Measurements from ENCODE around the gene LEPR. TPM values are rescaled to one million over a fixed set of nuclear protein-coding genes. Genes with fewer than 3 reads are reported as not detected.
A peak's percentile ranks its signal among the peaks of the same experiment; 100 is the strongest.

LEPR gene
- total and polyA plus RNA-seq, 2 donors (not counting 3 experiments of a cell fraction or from before 2014, with no cell fraction given) = 11.1 to 18.7 TPM

- no peak for TF ChIP-seq FOS (IDR thresholded peaks at IDR 0.05; ENCODE audit: borderline replicate concordance, insufficient read depth, low read length)
- no peak for TF ChIP-seq EZH2 (IDR thresholded peaks at IDR 0.05; ENCODE audit: borderline replicate concordance, low read depth, low read length, severe bottlenecking)
- intact Hi-C loops (cut with micrococcal nuclease) (loop anchor here (2.0 kb wide), 1 partner anchor 27 kb away; no protein-coding TSS in a partner anchor), dilution Hi-C loops (cut with MboI; ENCODE audit: extremely low pct_ligation_motif_present, low sequenced_read_pairs) (no loop called here)
- no peaks in the 10 kb centered on the region for H3K9me3 ChIP-seq (replicated peaks; ENCODE audit: control insufficient read depth, insufficient read depth, low read length)
- no TSS peak for BruUV-seq (replicated peaks)
- no peaks in the 10 kb centered on the region for H3K4me1 ChIP-seq (ENCODE audit: control insufficient read depth, extremely low read depth, insufficient read depth, low read length)
- H4K20me1 ChIP-seq (replicated peaks; ENCODE audit: control insufficient read depth, extremely low read depth, insufficient read depth, low read length) = no peaks in the 10 kb centered on the region
- no peak overlapping the region for H3K4me2 ChIP-seq (ENCODE audit: insufficient read depth, low read length)
- no peaks in the 10 kb centered on the region for H3K9me1 ChIP-seq (replicated peaks; ENCODE audit: control insufficient read depth, extremely low read depth, insufficient read depth, low read length)
- no peak overlapping the region for H3K27ac ChIP-seq (ENCODE audit: insufficient read depth, low read depth, low read length)
- H3K4me3 ChIP-seq (replicated peaks in 1 of 3; ENCODE audit: insufficient read depth in 1 of 3, low read depth in 1 of 3, low read length in 3 of 3) = no peak overlapping the region
- H3K9ac ChIP-seq (replicated peaks; ENCODE audit: extremely low read depth, insufficient read depth, low read length) = no peak overlapping the region
- FAIRE-seq (no peak), DNase-seq (ENCODE audit: low read depth, low spot score) (no peak)
- ChIA-PET POLR2A (no interaction called here), CTCF (interaction anchor here (1.1 to 3.6 kb wide), 9 partner anchors 9 to 230 kb away, joined by 4 to 46 read pairs (median 7); no protein-coding TSS in a partner anchor)
- H3K79me2 ChIP-seq (ENCODE audit: control insufficient read depth, insufficient read depth, low read length) = no peaks in the 10 kb centered on the region
- no peaks in the 10 kb centered on the region for H3K27me3 ChIP-seq (ENCODE audit: control insufficient read depth in 2 of 2, insufficient read depth in 2 of 2, low read length in 2 of 2)
- H2AFZ ChIP-seq (ENCODE audit: low read depth, low read length) = no peak overlapping the region
- H3K36me3 ChIP-seq (ENCODE audit: control insufficient read depth in 2 of 2, extremely low read depth in 1 of 2, insufficient read depth in 2 of 2, low read length in 2 of 2) = no peaks in the 10 kb centered on the region
These were observed 37.4 kb downstream of the LEPR start for GRCh38 chr1:65457868-65458267.

GRCh38 chr1:65458730-65459396 lies 38.4 kb downstream of the LEPR start:
- no peaks in the 10 kb centered on the region for H3K79me2 ChIP-seq (ENCODE audit: control insufficient read depth, insufficient read depth, low read length)
- H4K20me1 ChIP-seq (replicated peaks; ENCODE audit: control insufficient read depth, extremely low read depth, insufficient read depth, low read length) = no peaks in the 10 kb centered on the region
- H3K36me3 ChIP-seq (ENCODE audit: control insufficient read depth in 2 of 2, extremely low read depth in 1 of 2, insufficient read depth in 2 of 2, low read length in 2 of 2) = no peaks in the 10 kb centered on the region
- no peak overlapping the region for H3K9ac ChIP-seq (replicated peaks; ENCODE audit: extremely low read depth, insufficient read depth, low read length)
- BruUV-seq (replicated peaks) = no TSS peak
- intact Hi-C loops (cut with micrococcal nuclease) (loop anchor here (1.0 to 2.0 kb wide), 2 partner anchors 28 to 223 kb away; no protein-coding TSS in a partner anchor), dilution Hi-C loops (cut with MboI; ENCODE audit: extremely low pct_ligation_motif_present, low sequenced_read_pairs) (no loop called here)
- no peak for FAIRE-seq
- no peak overlapping the region for H3K4me3 ChIP-seq (replicated peaks in 1 of 3; ENCODE audit: insufficient read depth in 1 of 3, low read depth in 1 of 3, low read length in 3 of 3)
- H3K4me1 ChIP-seq (ENCODE audit: control insufficient read depth, extremely low read depth, insufficient read depth, low read length) = no peaks in the 10 kb centered on the region
- H3K9me3 ChIP-seq (replicated peaks; ENCODE audit: control insufficient read depth, insufficient read depth, low read length) = no peaks in the 10 kb centered on the region
- DNase-seq (ENCODE audit: low read depth, low spot score) = peak; percentile 14
- H3K4me2 ChIP-seq (ENCODE audit: insufficient read depth, low read length) = no peak overlapping the region
- TF ChIP-seq MYC (IDR thresholded peaks at IDR 0.05; ENCODE audit: low read depth, low read length) (no peak), EZH2 (IDR thresholded peaks at IDR 0.05; ENCODE audit: borderline replicate concordance, low read depth, low read length, severe bottlenecking) (no peak), GATA2 (IDR thresholded peaks at IDR 0.05; ENCODE audit: insufficient read depth, insufficient read length, low read depth, low read length) (no peak), CTCF (IDR thresholded peaks at IDR 0.05; ENCODE audit: extremely low read depth in 1 of 2, insufficient read depth in 1 of 2, low read depth in 1 of 2, low read length in 2 of 2) (no peak), POLR2A (IDR thresholded peaks at IDR 0.05; ENCODE audit: low read depth, low read length) (no peak), JUN (IDR thresholded peaks at IDR 0.05; ENCODE audit: borderline replicate concordance, insufficient read depth, insufficient read length, low read depth) (no peak), POLR2AphosphoS5 (IDR thresholded peaks at IDR 0.05; ENCODE audit: insufficient read depth, low read depth, low read length) (no peak), MAX (IDR thresholded peaks at IDR 0.05; ENCODE audit: insufficient read depth, insufficient read length) (no peak), FOS (IDR thresholded peaks at IDR 0.05; ENCODE audit: borderline replicate concordance, insufficient read depth, low read length) (no peak)
- H3K9me1 ChIP-seq (replicated peaks; ENCODE audit: control insufficient read depth, extremely low read depth, insufficient read depth, low read length) = no peaks in the 10 kb centered on the region
- H3K27ac ChIP-seq (ENCODE audit: insufficient read depth, low read depth, low read length) = no peak overlapping the region
- H2AFZ ChIP-seq (ENCODE audit: low read depth, low read length) = no peak overlapping the region
- POLR2A ChIA-PET = no interaction called here
- no peaks in the 10 kb centered on the region for H3K27me3 ChIP-seq (ENCODE audit: control insufficient read depth in 2 of 2, insufficient read depth in 2 of 2, low read length in 2 of 2)
- CTCF ChIA-PET = interaction anchor here (0.6 to 3.6 kb wide), 51 partner anchors 10 to 246 kb away, joined by 3 to 46 read pairs (median 4); partner anchors contain the start of genes DNAJC6, LEPR and LEPROT
